Vagina (tissue), 2 donors: ENCODE measurements around the gene SLC23A1.

ENCODE experiments used
- CTCF ChIP-seq, 3 experiments: fragments of 450-650 bp in 2 of 3; fragments of 200-600 bp in 1 of 3; sonication (generic) in 1 of 3; IDR thresholded peaks; one replicate each; pipeline ENCODE4 v1.5.1; 2017 to 2019; ENCODE audit warnings: antibody characterized with exemption in 3 of 3, mild to moderate bottlenecking in 2 of 3, moderate library complexity in 2 of 3
- POLR2AphosphoS5 ChIP-seq, 2 donors: sonication (generic); formaldehyde crosslinking; IDR thresholded peaks; one replicate each; pipeline ENCODE4 v1.9.0; 2017; ENCODE audit warnings: antibody characterized with exemption in 2 of 2, mild to moderate bottlenecking in 2 of 2, low read depth in 1 of 2; ENCODE audit not compliant: insufficient read depth in 1 of 2

- TF ChIP-seq CTCF (IDR thresholded peaks at IDR 0.05) = no peak
- peak in 1 of 2 donors; percentile 18 for TF ChIP-seq POLR2AphosphoS5 (IDR thresholded peaks at IDR 0.05; ENCODE audit: insufficient read depth in 1 of 2, low read depth in 1 of 2)
Measured at GRCh38 chr5:139415221-139415861, 32.2 kb upstream of the SLC23A1 start.
